SKM-1 (cell line): ENCODE measurements around the gene TXNRD1.
A peak's percentile ranks its signal among the peaks of the same experiment; 100 is the strongest.
"Not testable (repeated sequence)": the region's sequence is repeated elsewhere in the genome, so short reads cannot be mapped to it uniquely, and the experiment has no call there.

Experiments
- DNase-seq: peaks from one replicate; lab custom pipeline; 2025; ENCODE audit not compliant: unreplicated experiment; lab: John Stamatoyannopoulos, UW

Gene TXNRD1

DNA sequence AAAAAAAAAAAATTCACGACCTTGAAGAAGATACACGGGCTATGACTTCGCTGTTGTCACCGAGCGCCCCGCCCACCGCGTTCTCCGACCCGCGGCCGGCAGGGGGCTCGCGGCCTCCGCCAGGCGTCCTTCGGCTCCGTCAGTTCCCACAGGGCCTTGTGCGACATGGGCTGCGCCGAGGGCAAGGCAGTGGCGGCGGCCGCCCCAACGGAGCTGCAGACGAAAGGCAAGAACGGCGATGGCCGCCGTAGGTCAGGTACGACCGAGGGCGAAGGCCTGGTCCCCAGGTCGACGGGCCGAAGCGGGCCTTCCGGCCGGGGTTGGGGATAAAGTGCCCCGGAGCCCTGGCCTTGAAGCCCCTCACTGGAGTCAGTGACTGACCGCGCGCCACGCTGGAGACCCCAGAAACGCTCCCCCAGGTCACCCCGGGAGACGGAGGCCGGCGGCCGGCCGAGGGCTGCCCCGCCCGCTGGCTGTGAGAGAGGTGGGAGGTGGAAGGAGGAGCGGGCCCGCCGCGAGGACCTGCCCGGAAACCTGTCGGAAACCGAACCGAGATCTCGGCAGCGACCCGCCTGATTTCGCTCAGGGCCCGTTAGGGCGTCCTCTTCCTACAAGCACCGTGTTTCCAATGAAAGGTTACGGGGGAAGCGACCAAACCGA lies at the start of gene TXNRD1:
Gene TXNRD1 (plus strand): TSS at position 142 of the 660 bp plus-strand sequence. CDS start 24 bp downstream, at position 166.
- DNase-seq: peak; percentile 29

DNA sequence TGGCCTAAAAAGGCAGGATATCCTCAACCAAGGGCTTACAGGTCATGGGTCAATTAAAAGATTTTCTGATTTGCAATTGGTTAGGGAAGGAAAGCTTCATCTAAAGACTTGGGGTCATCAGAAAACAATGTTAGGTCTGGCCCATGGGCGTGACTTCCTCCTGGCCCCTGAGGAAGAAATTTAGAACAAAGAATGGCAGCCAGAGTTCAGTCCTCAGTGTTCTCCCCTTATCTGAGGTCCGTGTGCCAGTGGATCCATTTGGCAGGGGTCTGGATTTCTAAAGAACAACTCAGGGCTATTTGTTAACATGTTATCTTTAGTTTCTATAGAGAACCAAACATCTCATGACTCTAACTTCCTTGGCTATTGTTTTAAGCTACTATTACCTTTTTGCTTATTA lies 49.8 kb upstream of the TXNRD1 start:
- no peak for DNase-seq

DNA sequence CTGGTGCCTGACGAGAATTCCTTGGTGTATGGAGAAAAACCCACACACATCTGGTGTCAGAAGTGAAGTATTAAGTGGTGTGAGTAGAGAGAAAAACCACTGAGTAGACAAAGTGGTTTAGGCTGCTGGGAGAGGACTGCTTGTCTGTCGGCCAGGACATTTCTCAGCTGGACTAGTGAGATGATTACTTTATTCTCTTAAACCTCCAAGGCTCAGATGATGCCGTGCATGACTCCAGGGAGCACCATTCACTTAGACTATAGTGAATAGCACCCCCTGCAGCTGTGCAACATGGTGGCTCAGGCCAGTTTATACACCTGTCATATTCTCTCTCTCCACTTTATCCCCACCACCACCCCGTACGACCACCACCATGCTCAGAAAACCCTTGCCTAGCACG lies 49.1 kb upstream of the TXNRD1 start:
- no peak for DNase-seq

GRCh38 chr12:104167519-104168458 lies 47.8 kb upstream of the TXNRD1 start:
- DNase-seq: no peak

DNA sequence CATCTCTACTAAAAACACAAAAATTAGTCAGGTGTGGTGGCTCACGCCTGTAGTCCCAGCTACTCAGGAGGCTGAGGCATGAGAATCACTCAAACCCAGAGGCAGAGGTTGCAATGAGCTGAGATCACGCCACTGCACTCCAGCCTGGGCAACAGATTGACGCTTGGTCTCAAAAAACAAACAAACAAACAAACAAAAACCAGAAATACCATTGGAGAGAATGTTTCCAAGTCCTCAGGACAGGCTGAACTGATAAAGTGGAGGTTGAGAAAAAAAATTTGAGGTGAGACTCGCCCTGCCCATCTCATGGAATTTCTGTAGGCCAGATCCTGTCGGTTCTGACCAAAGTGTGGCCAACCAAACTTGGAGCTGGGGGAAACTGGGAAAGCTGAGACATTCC lies 47.0 kb upstream of the TXNRD1 start:
- no peak for DNase-seq

DNA sequence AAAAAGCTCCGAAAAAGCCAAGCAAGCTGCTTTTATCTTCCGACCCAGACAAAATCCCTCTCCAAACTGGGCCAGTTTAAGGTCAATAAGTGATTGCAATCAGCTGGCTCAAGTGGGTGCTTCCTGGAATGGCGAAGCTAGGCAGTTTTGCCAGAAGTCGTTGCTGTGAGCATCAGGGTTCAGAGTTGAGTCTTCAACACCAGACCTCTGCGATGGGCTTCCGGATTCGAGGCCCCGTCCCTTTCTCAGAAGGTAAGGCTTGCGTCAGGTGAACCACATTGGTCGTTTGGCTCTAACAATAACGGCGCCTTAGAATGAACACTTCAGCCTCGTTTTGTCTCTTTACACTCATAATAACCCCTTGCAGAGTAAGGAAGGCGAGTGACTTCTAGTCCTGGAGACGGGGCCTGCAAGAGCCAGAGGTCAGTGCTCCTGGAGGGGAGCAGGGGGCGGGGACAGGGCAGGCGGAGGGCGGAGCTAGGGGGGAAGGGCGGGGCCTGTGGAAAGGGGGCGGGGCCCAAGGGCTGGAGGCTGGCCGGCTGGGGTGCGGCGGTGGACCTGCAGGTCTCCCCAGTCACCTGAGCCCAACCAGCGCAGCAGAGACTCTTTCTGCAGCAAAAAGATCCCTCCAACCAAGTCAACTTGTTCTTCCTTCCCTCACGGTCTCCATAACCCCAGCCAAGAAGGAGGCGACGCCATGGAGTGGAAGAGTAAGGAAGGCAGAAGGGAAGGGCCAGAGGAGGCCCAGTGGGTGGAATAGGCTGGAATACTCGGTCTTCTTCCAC lies 43.6 kb upstream of the TXNRD1 start:
- DNase-seq: no peak

DNA sequence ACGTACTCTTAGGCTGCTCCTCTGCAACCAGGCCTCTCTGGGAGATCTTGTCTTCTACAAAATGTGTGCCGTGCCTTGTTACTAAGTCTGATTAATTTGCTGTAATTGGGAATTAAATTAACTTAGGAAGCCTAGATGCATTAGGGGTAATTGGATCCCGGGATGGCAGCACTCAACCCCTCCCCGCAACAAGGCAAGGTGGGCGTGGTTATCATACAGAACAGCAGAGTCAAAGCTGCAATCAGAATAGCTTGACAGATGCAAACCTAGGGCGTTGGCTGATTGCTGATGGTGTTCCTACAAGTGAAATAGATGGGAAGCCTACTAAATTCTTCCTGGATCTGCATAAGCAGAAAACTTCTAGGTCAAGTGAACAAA lies 43.0 kb upstream of the TXNRD1 start:
- DNase-seq: no peak

DNA sequence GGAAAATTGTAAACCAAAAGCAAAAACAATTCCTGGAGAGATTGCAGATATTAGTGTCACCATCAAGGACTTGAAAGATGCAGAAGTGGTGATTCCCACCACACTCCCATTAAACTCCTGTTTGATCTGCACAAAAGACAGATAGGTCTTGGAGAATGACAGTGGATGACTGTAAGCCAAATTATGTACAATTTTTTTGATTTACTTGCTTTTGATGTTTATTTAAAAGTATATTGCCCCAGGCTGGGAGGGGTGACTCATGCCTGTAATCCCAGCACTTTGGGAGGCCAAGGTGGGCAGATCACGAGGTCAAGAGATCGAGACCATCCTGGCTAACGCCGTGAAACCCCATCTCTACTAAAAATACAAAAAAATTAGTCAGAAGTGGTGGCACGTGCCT lies 41.8 kb upstream of the TXNRD1 start:
- not testable (repeated sequence) for DNase-seq

DNA sequence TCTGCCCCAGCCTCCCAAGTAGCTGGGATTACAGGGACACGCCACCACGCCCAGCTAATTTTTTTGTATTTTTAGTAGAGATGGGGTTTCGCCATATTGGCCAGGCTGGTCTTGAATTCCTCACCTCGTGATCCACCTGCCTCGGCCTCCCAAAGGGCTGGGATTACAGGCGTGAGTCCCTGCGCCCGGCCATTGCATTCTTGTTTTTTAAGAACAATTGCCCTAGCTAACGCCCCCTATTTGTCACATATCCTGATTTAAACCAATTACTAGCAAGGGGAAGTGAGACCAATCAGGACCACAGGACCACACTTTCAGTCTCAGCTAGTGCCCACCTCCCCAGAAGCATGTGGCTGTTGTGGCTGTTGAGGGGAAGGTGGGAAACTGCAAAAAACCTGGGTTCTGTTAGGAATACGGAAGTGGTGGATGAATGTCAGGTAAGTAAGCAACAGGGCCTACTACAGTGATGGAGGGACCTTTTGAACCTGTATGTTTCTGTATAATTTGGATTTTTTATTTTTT lies 39.8 kb upstream of the TXNRD1 start:
- DNase-seq: no peak

DNA sequence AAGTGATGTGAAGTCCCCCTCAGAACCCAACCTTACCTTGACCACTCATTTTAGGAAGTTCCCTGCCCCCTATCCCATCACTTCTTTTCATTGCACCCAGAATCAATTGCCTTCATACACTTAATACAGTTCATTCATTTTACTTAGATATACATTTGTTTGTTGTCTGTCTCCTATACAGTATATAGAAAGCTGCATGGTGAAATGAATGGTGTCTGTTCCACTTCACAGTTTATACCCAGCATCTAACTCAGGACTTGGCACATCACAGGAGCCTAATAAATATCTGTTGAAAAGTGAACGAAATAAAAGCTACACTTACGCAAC lies 38.3 kb upstream of the TXNRD1 start:
- DNase-seq: no peak

GRCh38 chr12:104177663-104178501 lies 37.7 kb upstream of the TXNRD1 start:
- DNase-seq: peak; percentile 45

GRCh38 chr12:104180374-104180773 lies 35.2 kb upstream of the TXNRD1 start:
- no peak for DNase-seq

DNA sequence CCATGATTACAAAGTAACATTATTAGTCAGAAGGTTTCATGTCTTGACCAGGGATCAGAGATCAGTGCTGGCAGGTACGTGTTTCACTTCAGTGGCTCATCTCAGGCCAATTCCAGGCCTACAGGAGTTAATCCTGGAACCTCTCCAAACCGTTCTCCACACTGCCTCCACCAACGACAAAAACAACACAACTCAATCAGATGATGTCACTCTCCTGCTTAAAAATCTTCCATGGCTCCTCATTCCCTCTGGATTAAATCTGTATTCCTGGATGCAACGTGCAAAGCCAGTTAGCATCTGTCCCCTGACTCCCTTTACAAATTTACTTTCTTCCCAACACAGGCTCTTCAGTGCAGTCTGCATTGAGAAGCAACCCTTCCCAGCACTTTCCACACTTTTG lies 34.3 kb upstream of the TXNRD1 start:
- DNase-seq: no peak

- no peak for DNase-seq
These were observed 33.4 kb upstream of the TXNRD1 start for GRCh38 chr12:104182144-104182543.

DNA sequence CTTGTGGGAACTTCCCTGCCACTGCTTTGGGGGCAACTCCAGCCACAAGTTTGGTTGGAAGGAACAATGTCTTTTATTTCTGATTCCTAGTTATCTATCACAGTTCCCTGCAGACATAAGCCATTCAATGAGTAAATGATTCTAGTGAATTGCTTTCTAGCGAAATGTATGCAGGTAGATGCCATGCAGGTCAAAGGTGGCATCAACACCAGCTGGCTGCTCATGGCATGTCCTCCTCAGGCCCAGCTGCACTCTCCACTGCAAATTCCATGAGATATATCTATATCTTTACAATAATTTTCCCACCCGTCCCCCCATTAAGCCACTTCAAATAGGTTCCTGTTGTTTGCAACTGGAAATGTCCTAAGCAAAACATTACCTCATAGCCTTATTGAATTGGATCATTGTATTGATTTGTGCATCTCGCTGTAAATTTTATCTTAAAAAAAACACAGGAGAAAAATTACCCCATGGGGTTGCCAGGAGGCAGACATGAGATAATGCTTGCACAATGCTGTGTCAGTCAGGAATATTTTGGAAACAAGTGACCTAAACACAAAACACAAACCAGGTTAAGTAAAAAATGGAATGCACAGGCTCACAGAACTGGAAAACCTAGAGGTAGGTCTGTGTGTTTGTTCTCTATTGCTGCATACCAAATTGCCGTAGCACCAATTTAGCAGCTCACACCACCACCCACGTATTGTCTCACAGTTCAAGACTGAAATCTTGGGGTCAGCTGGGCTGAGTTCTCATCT lies 32.8 kb upstream of the TXNRD1 start:
- DNase-seq: no peak

GRCh38 chr12:104183443-104183842 lies 32.1 kb upstream of the TXNRD1 start:
- DNase-seq: no peak

- DNase-seq: no peak
These were observed 28.0 kb upstream of the TXNRD1 start for GRCh38 chr12:104187446-104188155.

DNA sequence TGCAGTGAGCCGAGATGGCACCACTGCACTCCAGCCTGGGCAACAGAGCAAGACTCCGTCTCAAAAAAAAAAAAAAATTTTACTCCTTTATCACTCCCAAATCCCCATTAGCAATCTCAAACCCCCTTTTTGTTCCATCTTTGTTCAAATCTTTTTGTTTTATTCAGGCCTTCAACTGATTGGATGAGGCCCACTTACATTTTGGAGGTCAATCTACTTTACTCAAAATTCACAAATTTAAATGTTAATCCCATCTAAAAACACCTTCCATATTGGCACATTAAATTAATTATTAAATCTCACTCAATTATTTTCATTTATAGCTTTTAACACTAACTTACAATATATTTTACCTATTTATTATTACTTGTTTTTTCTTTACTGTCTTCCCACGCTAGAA lies 27.0 kb upstream of the TXNRD1 start:
- no peak for DNase-seq

DNA sequence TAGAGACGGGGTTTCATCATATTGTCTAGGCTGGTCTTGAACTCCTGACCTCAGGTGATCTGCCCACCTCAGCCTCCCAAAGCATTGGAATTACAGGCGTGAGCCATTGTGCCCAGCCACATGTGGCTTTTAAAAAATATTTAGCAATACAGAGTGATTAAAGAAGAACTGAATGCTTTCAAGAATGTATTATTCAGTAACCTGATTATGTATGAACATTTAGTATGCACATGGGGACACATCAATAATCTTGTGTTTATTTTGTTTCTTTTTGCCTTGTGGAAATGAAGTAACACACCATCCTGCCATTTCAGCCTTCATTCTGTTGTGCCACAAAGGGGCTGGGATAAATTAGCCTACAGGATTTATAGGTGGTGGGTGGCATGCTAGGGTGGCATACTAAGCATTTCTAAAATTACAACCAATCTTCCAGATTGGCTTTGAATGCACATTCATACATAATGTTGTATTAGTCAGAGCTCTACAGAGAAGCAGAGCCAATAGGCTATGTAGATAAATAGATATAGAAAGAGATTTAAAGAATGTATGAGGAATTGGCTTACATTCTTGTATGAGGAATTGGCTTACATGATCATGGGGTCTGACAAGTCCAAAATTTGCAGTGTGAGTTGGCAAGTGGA lies 25.5 kb upstream of the TXNRD1 start:
- no peak for DNase-seq
